Measurements from ENCODE around the gene CD59. TPM values are rescaled to one million over a fixed set of nuclear protein-coding genes. Genes with fewer than 3 reads are reported as not detected.

CD59 gene
- total and polyA plus RNA-seq, 9 of the 15 experiments (the other 6 are each of a cell fraction or from before 2014, with no cell fraction given): 38.1 to 338 (median 173) TPM

- TF ChIP-seq, protein P1, sequence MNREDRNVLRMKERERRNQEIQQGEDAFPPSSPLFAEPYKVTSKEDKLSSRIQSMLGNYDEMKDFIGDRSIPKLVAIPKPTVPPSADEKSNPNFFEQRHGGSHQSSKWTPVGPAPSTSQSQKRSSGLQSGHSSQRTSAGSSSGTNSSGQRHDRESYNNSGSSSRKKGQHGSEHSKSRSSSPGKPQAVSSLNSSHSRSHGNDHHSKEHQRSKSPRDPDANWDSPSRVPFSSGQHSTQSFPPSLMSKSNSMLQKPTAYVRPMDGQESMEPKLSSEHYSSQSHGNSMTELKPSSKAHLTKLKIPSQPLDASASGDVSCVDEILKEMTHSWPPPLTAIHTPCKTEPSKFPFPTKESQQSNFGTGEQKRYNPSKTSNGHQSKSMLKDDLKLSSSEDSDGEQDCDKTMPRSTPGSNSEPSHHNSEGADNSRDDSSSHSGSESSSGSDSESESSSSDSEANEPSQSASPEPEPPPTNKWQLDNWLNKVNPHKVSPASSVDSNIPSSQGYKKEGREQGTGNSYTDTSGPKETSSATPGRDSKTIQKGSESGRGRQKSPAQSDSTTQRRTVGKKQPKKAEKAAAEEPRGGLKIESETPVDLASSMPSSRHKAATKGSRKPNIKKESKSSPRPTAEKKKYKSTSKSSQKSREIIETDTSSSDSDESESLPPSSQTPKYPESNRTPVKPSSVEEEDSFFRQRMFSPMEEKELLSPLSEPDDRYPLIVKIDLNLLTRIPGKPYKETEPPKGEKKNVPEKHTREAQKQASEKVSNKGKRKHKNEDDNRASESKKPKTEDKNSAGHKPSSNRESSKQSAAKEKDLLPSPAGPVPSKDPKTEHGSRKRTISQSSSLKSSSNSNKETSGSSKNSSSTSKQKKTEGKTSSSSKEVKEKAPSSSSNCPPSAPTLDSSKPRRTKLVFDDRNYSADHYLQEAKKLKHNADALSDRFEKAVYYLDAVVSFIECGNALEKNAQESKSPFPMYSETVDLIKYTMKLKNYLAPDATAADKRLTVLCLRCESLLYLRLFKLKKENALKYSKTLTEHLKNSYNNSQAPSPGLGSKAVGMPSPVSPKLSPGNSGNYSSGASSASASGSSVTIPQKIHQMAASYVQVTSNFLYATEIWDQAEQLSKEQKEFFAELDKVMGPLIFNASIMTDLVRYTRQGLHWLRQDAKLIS (CRISPR knock-in tag; IDR thresholded peaks at IDR 0.05): no peak
- TF ChIP-seq E2F3 (CRISPR knock-in tag; IDR thresholded peaks at IDR 0.05) (no peak), SETDB1 (IDR thresholded peaks at IDR 0.05; ENCODE audit: low read length) (no peak), TAF15 (IDR thresholded peaks at IDR 0.05; ENCODE audit: low read depth, low read length) (no peak), MCM5 (IDR thresholded peaks at IDR 0.05; ENCODE audit: low read depth) (no peak), MAX (CRISPR knock-in tag; IDR thresholded peaks at IDR 0.05) (no peak), ZNF354B (CRISPR knock-in tag; IDR thresholded peaks at IDR 0.05) (no peak), DIDO1 (tag; IDR thresholded peaks at IDR 0.05; ENCODE audit: low read depth) (0 out of 2 replicates have a peak, but pooled peaks have one; percentile 28), PATZ1 (CRISPR knock-in tag; IDR thresholded peaks at IDR 0.05; ENCODE audit: borderline replicate concordance) (no peak), NFIC (IDR thresholded peaks at IDR 0.05) (no peak), ZKSCAN3 (CRISPR knock-in tag; IDR thresholded peaks at IDR 0.05) (no peak), STAT5B (CRISPR knock-in tag; IDR thresholded peaks at IDR 0.05) (no peak), MEF2D (tag; conservative IDR thresholded peaks at IDR 0.05; ENCODE audit: low read depth) (no peak), TSC22D4 (tag; IDR thresholded peaks at IDR 0.05) (no peak), CBX1 (IDR thresholded peaks at IDR 0.05; ENCODE audit: low read depth) (no peak), POLR2AphosphoS5 (IDR thresholded peaks at IDR 0.05; ENCODE audit: control insufficient read depth, insufficient read depth, low read depth, low read length) (no peak), ELK1 (CRISPR knock-in tag; IDR thresholded peaks at IDR 0.05) (no peak), HNRNPLL (IDR thresholded peaks at IDR 0.05; ENCODE audit: low read depth, low read length, poor library complexity, severe bottlenecking) (peak; percentile 60), ILK (tag; IDR thresholded peaks at IDR 0.05; ENCODE audit: borderline replicate concordance, low read depth) (no peak), PHB2 (IDR thresholded peaks at IDR 0.05; ENCODE audit: low read depth) (no peak)
- TF ChIP-seq, protein P2, sequence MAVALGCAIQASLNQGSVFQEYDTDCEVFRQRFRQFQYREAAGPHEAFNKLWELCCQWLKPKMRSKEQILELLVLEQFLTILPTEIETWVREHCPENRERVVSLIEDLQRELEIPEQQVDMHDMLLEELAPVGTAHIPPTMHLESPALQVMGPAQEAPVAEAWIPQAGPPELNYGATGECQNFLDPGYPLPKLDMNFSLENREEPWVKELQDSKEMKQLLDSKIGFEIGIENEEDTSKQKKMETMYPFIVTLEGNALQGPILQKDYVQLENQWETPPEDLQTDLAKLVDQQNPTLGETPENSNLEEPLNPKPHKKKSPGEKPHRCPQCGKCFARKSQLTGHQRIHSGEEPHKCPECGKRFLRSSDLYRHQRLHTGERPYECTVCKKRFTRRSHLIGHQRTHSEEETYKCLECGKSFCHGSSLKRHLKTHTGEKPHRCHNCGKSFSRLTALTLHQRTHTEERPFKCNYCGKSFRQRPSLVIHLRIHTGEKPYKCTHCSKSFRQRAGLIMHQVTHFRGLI (CRISPR knock-in tag; IDR thresholded peaks at IDR 0.05): no peak
These were observed 37.3 kb upstream of the CD59 start (continued) for GRCh38 chr11:33773404-33773986.

Measured in K562 (cell line).